ENCODE results near the gene UBE2V1. TPM values are rescaled to one million over a fixed set of nuclear protein-coding genes. Genes with fewer than 3 reads are reported as not detected.
"Not testable (repeated sequence)": the region's sequence is repeated elsewhere in the genome, so short reads cannot be mapped to it uniquely, and the experiment has no call there.

The UBE2V1 gene
- total and polyA plus RNA-seq, 3 experiments from 2014 or later, result 160 to 183 (median 176) TPM

DNA sequence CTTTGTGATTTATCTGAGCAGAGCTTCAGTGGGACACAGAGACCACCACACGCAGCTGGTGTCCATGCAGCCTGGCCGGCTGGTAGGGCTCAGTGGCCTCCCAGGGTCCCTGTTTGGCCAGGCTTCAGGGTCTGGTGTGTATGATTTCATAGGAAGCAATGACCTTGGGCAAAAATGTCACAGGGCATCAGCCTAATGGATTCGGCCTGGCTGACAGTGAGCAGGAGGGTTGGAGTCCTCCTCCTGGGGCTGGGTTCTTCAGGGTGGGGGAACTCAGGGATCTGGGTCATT lies 47.7 kb downstream of the UBE2V1 start:
- no peaks in the 10 kb centered on the region for H3K36me3 Mint-ChIP-seq
- H3K9me3 Mint-ChIP-seq, result no peaks in the 10 kb centered on the region
- peaks cover 5% of the 10 kb centered on the region in 2 donors for H3K27me3 Mint-ChIP-seq
- H3K27ac Mint-ChIP-seq, result no peak overlapping the region
- no peak overlapping the region for H3K4me3 Mint-ChIP-seq
- ChIA-PET CTCF (no interaction called here), POLR2A (no interaction called here)
- H3K4me1 ChIP-seq (ENCODE audit: insufficient read depth, low read length), result no peaks in the 10 kb centered on the region
- no peaks in the 10 kb centered on the region for H3K9me3 ChIP-seq (ENCODE audit: low read length)
- H3K36me3 ChIP-seq (ENCODE audit: insufficient read depth, low read length), result no peaks in the 10 kb centered on the region
- no peak overlapping the region for H3K27ac ChIP-seq (ENCODE audit: low read depth, low read length)
- H3K4me1 Mint-ChIP-seq, result no peaks in the 10 kb centered on the region
- no peaks in the 10 kb centered on the region for H3K27me3 ChIP-seq (ENCODE audit: insufficient read depth, low read length, poor library complexity, severe bottlenecking)
- no peak for DNase-seq
- no peak overlapping the region for H3K4me3 ChIP-seq (ENCODE audit: low read length)

- POLR2A ChIA-PET; H3K36me3 ChIP-seq (ENCODE audit: insufficient read depth, low read length); H3K4me3 ChIP-seq (ENCODE audit: low read length); H3K36me3 Mint-ChIP-seq; H3K4me1 Mint-ChIP-seq; H3K4me3 Mint-ChIP-seq; H3K27ac Mint-ChIP-seq; H3K9me3 ChIP-seq (ENCODE audit: low read length); H3K27me3 ChIP-seq (ENCODE audit: insufficient read depth, low read length, poor library complexity, severe bottlenecking); H3K27me3 Mint-ChIP-seq; DNase-seq; H3K9me3 Mint-ChIP-seq; H3K4me1 ChIP-seq (ENCODE audit: insufficient read depth, low read length); H3K27ac ChIP-seq (ENCODE audit: low read depth, low read length); CTCF ChIA-PET: not testable (repeated sequence)
Measured at GRCh38 chr20:50063763-50064162, 49.2 kb downstream of the UBE2V1 start.

DNA sequence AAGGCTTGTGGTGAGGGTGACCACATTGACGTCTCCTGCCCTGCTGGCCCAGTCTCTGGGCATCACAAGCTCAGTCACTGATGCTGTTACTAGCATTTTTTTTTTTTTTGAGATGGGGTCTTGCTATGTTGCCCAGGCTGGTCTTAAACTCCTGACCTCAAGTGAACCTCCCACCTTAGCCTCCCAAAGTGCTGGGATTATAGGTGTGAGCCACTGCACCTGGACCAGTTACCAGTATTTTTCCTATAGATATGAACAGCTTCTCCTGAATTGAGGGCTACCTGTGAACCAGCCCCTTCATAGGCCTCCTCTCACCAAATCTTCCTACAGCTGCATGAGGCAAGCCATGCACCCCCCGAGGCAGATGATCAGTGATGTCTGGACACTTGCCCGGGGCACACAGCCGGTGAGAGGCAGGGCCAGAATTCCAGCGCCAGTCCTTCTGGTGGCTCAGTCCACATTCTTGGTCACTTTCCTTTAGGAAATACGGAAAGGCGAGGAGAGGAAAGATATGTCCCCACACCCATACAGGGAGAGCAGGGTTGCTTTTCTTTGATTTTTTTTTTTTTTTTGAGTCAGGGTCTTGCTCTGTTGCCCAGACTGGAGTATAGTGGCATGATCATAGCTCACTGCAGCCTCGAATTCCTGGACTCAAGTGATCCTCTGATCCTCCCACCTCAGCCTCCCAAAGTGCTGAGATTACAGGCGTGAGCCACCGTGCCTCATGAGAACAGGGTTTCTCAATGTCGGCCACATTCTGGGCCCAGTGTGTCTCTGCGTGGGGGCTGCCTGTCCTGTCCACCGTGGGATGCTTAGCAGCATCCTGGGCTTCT lies 50.7 kb downstream of the UBE2V1 start:
- Histone ChIP-seq H3K27ac (ENCODE audit: low read depth, low read length) (no peak overlapping the region), H3K9me3 (ENCODE audit: low read length) (no peaks in the 10 kb centered on the region), H3K27me3 (ENCODE audit: insufficient read depth, low read length, poor library complexity, severe bottlenecking) (no peaks in the 10 kb centered on the region), H3K36me3 (ENCODE audit: insufficient read depth, low read length) (no peaks in the 10 kb centered on the region), H3K4me3 (ENCODE audit: low read length) (no peak overlapping the region), H3K4me1 (ENCODE audit: insufficient read depth, low read length) (no peaks in the 10 kb centered on the region)
- Mint-ChIP-seq H3K9me3 (no peaks in the 10 kb centered on the region), H3K4me1 (no peaks in the 10 kb centered on the region), H3K27ac (no peak overlapping the region), H3K36me3 (no peaks in the 10 kb centered on the region), H3K27me3 (no peaks in the 10 kb centered on the region), H3K4me3 (no peak overlapping the region)
- CTCF ChIA-PET, result interaction anchor here (1.2 to 3.7 kb wide), 3 partner anchors 9 to 84 kb away, joined by 3 to 26 read pairs (median 3); no protein-coding TSS in a partner anchor
- DNase-seq, result no peak
- POLR2A ChIA-PET, result no interaction called here

GRCh38 chr20:50061151-50062005 lies 51.6 kb downstream of the UBE2V1 start:
- DNase-seq, result no peak
- H3K9me3 Mint-ChIP-seq, result no peaks in the 10 kb centered on the region
- POLR2A ChIA-PET, result no interaction called here

GRCh38 chr20:50058662-50059402 lies 54.1 kb downstream of the UBE2V1 start:
- no peak for DNase-seq
- no peaks in the 10 kb centered on the region for H3K9me3 Mint-ChIP-seq
- ChIA-PET CTCF (interaction anchor here (0.9 to 1.1 kb wide), 2 partner anchors 10 to 13 kb away, joined by 3 read pairs; no protein-coding TSS in a partner anchor), POLR2A (no interaction called here)
- H3K4me1 Mint-ChIP-seq, result no peaks in the 10 kb centered on the region
- Histone ChIP-seq H3K9me3 (ENCODE audit: low read length) (no peaks in the 10 kb centered on the region), H3K36me3 (ENCODE audit: insufficient read depth, low read length) (no peaks in the 10 kb centered on the region), H3K27ac (ENCODE audit: low read depth, low read length) (no peak overlapping the region), H3K4me1 (ENCODE audit: insufficient read depth, low read length) (no peaks in the 10 kb centered on the region), H3K27me3 (ENCODE audit: insufficient read depth, low read length, poor library complexity, severe bottlenecking) (no peaks in the 10 kb centered on the region), H3K4me3 (ENCODE audit: low read length) (no peak overlapping the region)
- peaks cover under 1 to 3% of the 10 kb centered on the region in 2 donors for H3K27me3 Mint-ChIP-seq
- peaks cover 0 to 2% (median 0%) of the 10 kb centered on the region in 3 donors for H3K36me3 Mint-ChIP-seq
- no peak overlapping the region for H3K4me3 Mint-ChIP-seq
- no peak overlapping the region for H3K27ac Mint-ChIP-seq

More at GRCh38 chr20:50061151-50062005, 51.6 kb downstream of the UBE2V1 start:
- H3K4me3 ChIP-seq (ENCODE audit: low read length), result no peak overlapping the region
- no peak overlapping the region for H3K27ac ChIP-seq (ENCODE audit: low read depth, low read length)
- CTCF ChIA-PET, result interaction anchor here (1.2 to 3.7 kb wide), 3 partner anchors 10 to 83 kb away, joined by 3 to 26 read pairs (median 3); no protein-coding TSS in a partner anchor
- no peaks in the 10 kb centered on the region for H3K27me3 ChIP-seq (ENCODE audit: insufficient read depth, low read length, poor library complexity, severe bottlenecking)
- Mint-ChIP-seq H3K27me3 (no peaks in the 10 kb centered on the region), H3K27ac (no peak overlapping the region), H3K4me1 (no peaks in the 10 kb centered on the region), H3K36me3 (no peaks in the 10 kb centered on the region), H3K4me3 (no peak overlapping the region)
- no peaks in the 10 kb centered on the region for H3K36me3 ChIP-seq (ENCODE audit: insufficient read depth, low read length)
- no peaks in the 10 kb centered on the region for H3K9me3 ChIP-seq (ENCODE audit: low read length)
- no peaks in the 10 kb centered on the region for H3K4me1 ChIP-seq (ENCODE audit: insufficient read depth, low read length)

DNA sequence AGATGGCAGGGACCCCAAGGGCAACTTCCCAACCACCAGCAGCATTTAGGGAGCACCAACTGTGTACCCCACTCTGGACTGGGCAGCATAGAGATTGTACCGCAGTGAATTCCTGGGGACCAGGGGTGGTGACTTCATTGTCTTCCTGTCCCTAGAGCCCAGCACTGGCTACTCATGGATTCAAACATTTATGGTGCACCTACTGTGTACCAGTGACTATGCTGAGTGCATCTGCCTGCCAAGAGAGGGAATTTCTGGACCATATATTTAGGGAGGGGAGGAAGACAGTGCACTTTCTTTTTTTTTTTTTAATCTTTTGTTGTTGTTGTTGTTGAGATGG lies 55.3 kb downstream of the UBE2V1 start:
- ChIA-PET CTCF (no interaction called here), POLR2A (no interaction called here)
- Mint-ChIP-seq H3K36me3 (peaks cover 0 to 2% (median 0%) of the 10 kb centered on the region in 3 donors), H3K4me1 (no peaks in the 10 kb centered on the region), H3K27ac (no peak overlapping the region), H3K9me3 (no peaks in the 10 kb centered on the region), H3K4me3 (no peak overlapping the region), H3K27me3 (peaks cover 2 to 3% of the 10 kb centered on the region in 2 donors)
- Histone ChIP-seq H3K27me3 (ENCODE audit: insufficient read depth, low read length, poor library complexity, severe bottlenecking) (no peaks in the 10 kb centered on the region), H3K4me1 (ENCODE audit: insufficient read depth, low read length) (no peaks in the 10 kb centered on the region), H3K9me3 (ENCODE audit: low read length) (no peaks in the 10 kb centered on the region), H3K27ac (ENCODE audit: low read depth, low read length) (no peak overlapping the region), H3K4me3 (ENCODE audit: low read length) (no peak overlapping the region), H3K36me3 (ENCODE audit: insufficient read depth, low read length) (no peaks in the 10 kb centered on the region)
- DNase-seq, result no peak

DNA sequence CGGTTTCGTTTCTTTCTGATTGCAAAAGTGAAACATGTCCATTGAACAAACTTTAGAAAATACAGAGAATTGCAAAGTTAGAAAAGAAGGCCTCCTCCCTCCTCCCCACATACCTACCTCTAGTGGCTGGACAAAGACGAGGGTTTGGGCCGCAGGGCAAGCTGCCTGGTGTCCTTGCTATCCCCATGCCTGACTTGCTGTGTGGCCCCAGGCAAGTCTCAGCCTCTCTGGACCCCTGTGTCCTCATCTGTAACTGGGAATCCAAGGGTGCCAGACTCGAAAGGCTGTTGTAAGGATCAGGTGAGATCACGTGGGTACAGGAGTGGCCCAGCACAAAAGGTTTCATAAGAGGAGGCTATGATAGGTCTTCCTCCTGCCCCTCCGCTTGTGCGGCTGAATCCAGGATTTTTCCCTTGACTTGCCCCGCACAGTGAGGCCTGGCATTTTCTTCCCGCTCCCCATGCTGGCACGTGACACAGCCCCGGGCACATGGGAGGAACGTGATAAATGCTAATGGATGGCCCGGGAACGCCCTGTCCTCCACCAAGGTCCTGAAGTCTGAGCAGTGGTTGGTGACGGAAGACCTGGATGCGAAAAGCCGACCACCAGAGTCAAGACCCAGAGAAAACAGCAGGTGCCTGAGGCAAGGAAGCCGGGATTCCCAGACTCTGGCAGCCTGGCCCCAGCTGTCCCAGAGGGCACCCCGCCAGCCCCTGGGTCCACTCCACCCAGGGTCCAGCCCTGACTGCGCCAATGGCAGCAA lies 55.8 kb downstream of the UBE2V1 start:
- Mint-ChIP-seq H3K4me1 (no peaks in the 10 kb centered on the region), H3K36me3 (peaks cover 0 to 2% (median 0%) of the 10 kb centered on the region in 3 donors), H3K9me3 (no peaks in the 10 kb centered on the region), H3K27ac (peak overlapping the region in 1 of 8 donors; percentile 87), H3K27me3 (peaks cover 2 to 6% of the 10 kb centered on the region in 2 donors), H3K4me3 (no peak overlapping the region)
- no peak for DNase-seq
- Histone ChIP-seq H3K27me3 (ENCODE audit: insufficient read depth, low read length, poor library complexity, severe bottlenecking) (no peaks in the 10 kb centered on the region), H3K27ac (ENCODE audit: low read depth, low read length) (no peak overlapping the region), H3K9me3 (ENCODE audit: low read length) (no peaks in the 10 kb centered on the region), H3K36me3 (ENCODE audit: insufficient read depth, low read length) (no peaks in the 10 kb centered on the region), H3K4me1 (ENCODE audit: insufficient read depth, low read length) (no peaks in the 10 kb centered on the region), H3K4me3 (ENCODE audit: low read length) (no peak overlapping the region)
- POLR2A ChIA-PET, result no interaction called here
- CTCF ChIA-PET, result no interaction called here
